ENCODE measurements around the gene CACNB4.

CACNB4 gene

GRCh38 chr2:152019732-152020131 lies 79.1 kb downstream of the CACNB4 start:
- in situ Hi-C loops (cut with HindIII; ENCODE audit: low pct_ligation_motif_present, low sequenced_read_pairs): no loop called here
- no peak for DNase-seq
- no peak overlapping the region for H3K27ac ChIP-seq
- H3K27me3 ChIP-seq (replicated peaks): peaks cover 8% of the 10 kb centered on the region
- H3K4me3 ChIP-seq (ENCODE audit: low read depth, low read length): no peak overlapping the region
- H3K36me3 ChIP-seq (replicated peaks): no peaks in the 10 kb centered on the region
- TF ChIP-seq CTCF (IDR thresholded peaks at IDR 0.05; ENCODE audit: low read depth, low read length, missing control alignments): no peak

DNA sequence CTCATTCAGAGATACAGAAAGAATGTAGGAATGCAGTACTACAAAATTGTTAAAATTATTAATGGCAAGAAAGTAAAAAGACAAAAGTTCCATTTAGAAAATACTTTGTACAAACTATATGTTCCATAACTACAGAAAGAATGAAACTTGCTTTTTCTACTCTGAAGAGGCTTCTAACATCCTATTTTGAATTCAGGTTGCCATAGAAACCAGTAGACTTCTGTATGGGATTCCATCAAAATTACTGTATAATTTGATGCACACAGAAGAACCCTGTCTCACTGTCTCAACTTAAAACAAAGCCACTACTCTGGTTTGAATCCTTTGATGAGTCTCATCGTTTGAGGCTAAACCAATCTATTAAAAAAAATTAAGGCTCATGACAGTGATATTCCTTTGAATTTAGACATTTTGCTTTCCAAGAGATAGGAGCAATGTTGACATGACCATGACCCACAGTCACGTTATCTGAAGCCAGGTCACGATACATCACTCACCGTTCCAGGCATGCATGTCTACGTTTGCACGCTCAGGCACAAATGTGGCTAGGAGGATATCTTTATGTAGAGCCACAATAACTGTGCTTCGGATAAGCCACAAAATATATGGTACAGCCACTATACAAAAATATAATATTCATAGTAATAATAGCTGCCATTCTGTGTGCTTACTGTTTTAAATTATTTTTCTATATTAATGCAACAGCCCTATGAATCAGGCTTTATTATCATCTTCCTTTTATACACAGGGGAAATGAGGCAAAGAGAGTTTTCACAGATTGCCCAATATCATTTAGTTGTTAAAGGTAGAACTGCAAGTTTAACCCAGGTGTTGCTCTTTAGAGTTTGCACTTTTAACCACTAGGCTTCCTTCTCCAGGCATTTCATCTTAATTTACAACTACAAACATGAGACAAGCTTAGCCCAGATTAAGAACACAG lies 82.4 kb downstream of the CACNB4 start:
- TF ChIP-seq CTCF (IDR thresholded peaks at IDR 0.05; ENCODE audit: low read depth, low read length, missing control alignments): no peak
- no peak overlapping the region for H3K27ac ChIP-seq
- no peak for DNase-seq
- H3K36me3 ChIP-seq (replicated peaks): no peaks in the 10 kb centered on the region
- H3K4me3 ChIP-seq (ENCODE audit: low read depth, low read length): no peak overlapping the region
- H3K27me3 ChIP-seq (replicated peaks): peaks cover 8% of the 10 kb centered on the region
- in situ Hi-C loops (cut with HindIII; ENCODE audit: low pct_ligation_motif_present, low sequenced_read_pairs): no loop called here

- Histone ChIP-seq H3K27ac (no peak overlapping the region), H3K4me3 (ENCODE audit: low read depth, low read length) (no peak overlapping the region), H3K27me3 (replicated peaks) (peaks cover 8% of the 10 kb centered on the region), H3K36me3 (replicated peaks) (no peaks in the 10 kb centered on the region)
- DNase-seq: no peak
- TF ChIP-seq CTCF (IDR thresholded peaks at IDR 0.05; ENCODE audit: low read depth, low read length, missing control alignments): no peak
- in situ Hi-C loops (cut with HindIII; ENCODE audit: low pct_ligation_motif_present, low sequenced_read_pairs): no loop called here
These were observed 83.3 kb downstream of the CACNB4 start for GRCh38 chr2:152015552-152015951.

GRCh38 chr2:152012697-152013096 lies 86.1 kb downstream of the CACNB4 start:
- in situ Hi-C loops (cut with HindIII; ENCODE audit: low pct_ligation_motif_present, low sequenced_read_pairs): no loop called here
- H3K36me3 ChIP-seq (replicated peaks): no peaks in the 10 kb centered on the region
- TF ChIP-seq CTCF (IDR thresholded peaks at IDR 0.05; ENCODE audit: low read depth, low read length, missing control alignments): no peak

DNA sequence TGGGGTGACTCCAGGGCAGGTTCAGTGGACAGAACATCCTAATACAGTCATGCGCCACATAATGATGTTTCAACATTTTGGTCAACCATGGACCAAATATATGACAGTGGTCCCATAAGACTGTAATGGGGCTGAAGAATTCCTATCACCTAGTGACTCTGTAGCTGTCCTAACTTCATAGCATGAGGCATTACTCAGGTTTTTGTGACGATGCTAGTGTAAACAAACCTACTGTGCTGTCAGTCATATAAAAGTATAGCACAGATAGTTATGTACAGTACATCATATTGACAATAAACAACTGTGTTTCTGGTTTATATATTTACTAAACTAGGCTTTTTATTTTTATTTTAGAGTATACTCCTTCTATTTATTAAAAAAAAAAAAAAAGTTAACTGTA lies 87.1 kb downstream of the CACNB4 start:
- no peak overlapping the region for H3K27ac ChIP-seq
- DNase-seq: no peak
- peaks cover 10% of the 10 kb centered on the region for H3K27me3 ChIP-seq (replicated peaks)
- no peak for TF ChIP-seq CTCF (IDR thresholded peaks at IDR 0.05; ENCODE audit: low read depth, low read length, missing control alignments)
- H3K4me3 ChIP-seq (ENCODE audit: low read depth, low read length): no peak overlapping the region
- H3K36me3 ChIP-seq (replicated peaks): no peaks in the 10 kb centered on the region
- in situ Hi-C loops (cut with HindIII; ENCODE audit: low pct_ligation_motif_present, low sequenced_read_pairs): no loop called here

More at GRCh38 chr2:152012697-152013096, 86.1 kb downstream of the CACNB4 start:
- Histone ChIP-seq H3K27ac (no peak overlapping the region), H3K4me3 (ENCODE audit: low read depth, low read length) (no peak overlapping the region), H3K27me3 (replicated peaks) (peaks cover 10% of the 10 kb centered on the region)
- DNase-seq: no peak
